ENCODE data around the gene SYT14.

The SYT14 gene

GRCh38 chr1:210214573-210215409 lies 276.8 kb downstream of the SYT14 start:
- DNase-seq, result no peak

- DNase-seq, result no peak
Measured at GRCh38 chr1:210217482-210217881, 279.5 kb downstream of the SYT14 start.

GRCh38 chr1:210218047-210218446 lies 280.0 kb downstream of the SYT14 start:
- no peak for DNase-seq

Measured in activated CD4-positive, alpha-beta T cell treated with anti-CD3 and anti-CD28 coated beads, Interleukin-2, amount 50 U/mL, for 1 hour (primary cell).